Esophagus muscularis mucosa (tissue), 4 donors: ENCODE data around the gene HECTD4.

ENCODE experiments used
- EP300 ChIP-seq: sonication (generic); formaldehyde crosslinking; IDR thresholded peaks from one replicate; pipeline ENCODE4 v1.6.1; 2017; ENCODE audit warnings: antibody characterized with exemption
- POLR2A ChIP-seq: fragments of 450-650 bp; IDR thresholded peaks from one replicate; pipeline ENCODE4 v1.6.1; 2017; ENCODE audit warnings: antibody characterized with exemption, moderate library complexity, mild to moderate bottlenecking, low read depth
- POLR2AphosphoS5 ChIP-seq, 2 donors: sonication (generic); formaldehyde crosslinking; IDR thresholded peaks; one replicate each; pipeline ENCODE4 v1.6.1; 2017; ENCODE audit warnings: antibody characterized with exemption in 2 of 2
- TF ChIP-seq, protein P1 (sequence below), 3 experiments: fragments of 200-600 bp in 2 of 3; fragments of 450-650 bp in 1 of 3; sonication (generic) in 2 of 3; IDR thresholded peaks; one replicate each; pipeline ENCODE4 v1.5.1; 2017 to 2019; ENCODE audit warnings: antibody characterized with exemption in 3 of 3, mild to moderate bottlenecking in 2 of 3, moderate library complexity in 1 of 3

DNA sequence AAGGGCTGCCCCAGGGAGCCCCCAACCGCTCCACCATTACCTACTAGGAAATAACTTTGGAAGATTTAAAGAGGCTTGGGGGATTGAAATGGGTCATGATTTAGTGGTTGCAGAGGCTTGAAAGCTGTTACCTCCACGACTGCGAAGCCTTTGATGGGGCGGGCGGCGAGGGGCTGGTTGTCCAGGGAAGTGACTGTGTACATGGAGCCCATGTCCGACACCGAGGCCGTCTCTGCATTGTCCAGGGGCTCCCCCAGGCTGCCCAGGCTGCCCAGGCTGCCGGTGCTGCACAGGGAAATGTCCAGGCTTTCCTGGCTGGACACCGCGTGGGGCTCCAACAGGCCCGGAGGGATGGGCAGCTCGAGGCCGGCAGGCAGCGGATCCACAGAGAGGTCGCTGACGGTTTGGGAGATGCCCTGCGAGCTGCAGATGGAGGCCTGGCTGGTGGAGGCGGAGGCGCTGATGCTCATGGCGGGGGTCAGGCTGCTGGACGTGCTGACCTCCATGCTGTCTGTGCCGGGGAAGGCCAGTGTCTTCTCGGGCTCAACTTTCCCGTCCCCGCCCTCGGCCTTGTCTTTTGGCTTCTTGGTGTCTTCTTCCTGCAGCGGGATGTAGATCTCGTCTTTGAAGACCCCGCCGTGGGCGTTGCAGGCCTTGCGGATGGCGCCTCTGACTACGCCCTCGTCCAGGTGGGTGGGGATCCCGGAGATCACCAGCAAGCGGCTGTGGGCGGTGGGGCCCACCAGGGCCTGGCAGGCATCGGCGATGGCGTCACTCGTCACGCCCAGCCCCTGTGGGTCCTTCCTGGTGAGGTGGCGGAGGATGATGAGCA, 198.0 kb downstream of the HECTD4 start:
- TF ChIP-seq POLR2AphosphoS5 (IDR thresholded peaks at IDR 0.05) (no peak), EP300 (no peak), POLR2A (no peak)
- TF ChIP-seq, protein P1, sequence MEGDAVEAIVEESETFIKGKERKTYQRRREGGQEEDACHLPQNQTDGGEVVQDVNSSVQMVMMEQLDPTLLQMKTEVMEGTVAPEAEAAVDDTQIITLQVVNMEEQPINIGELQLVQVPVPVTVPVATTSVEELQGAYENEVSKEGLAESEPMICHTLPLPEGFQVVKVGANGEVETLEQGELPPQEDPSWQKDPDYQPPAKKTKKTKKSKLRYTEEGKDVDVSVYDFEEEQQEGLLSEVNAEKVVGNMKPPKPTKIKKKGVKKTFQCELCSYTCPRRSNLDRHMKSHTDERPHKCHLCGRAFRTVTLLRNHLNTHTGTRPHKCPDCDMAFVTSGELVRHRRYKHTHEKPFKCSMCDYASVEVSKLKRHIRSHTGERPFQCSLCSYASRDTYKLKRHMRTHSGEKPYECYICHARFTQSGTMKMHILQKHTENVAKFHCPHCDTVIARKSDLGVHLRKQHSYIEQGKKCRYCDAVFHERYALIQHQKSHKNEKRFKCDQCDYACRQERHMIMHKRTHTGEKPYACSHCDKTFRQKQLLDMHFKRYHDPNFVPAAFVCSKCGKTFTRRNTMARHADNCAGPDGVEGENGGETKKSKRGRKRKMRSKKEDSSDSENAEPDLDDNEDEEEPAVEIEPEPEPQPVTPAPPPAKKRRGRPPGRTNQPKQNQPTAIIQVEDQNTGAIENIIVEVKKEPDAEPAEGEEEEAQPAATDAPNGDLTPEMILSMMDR (IDR thresholded peaks at IDR 0.05) = no peak
